Astrocyte (in vitro differentiated cells and primary cell): ENCODE measurements around the gene LRMDA. TPM values are rescaled to one million over a fixed set of nuclear protein-coding genes. Genes with fewer than 3 reads are reported as not detected.

Experiments
- DNase-seq: peaks from one replicate; pipeline ENCODE4 v3.0.0-alpha.2; 2010; ENCODE audit warnings: low read depth
- FAIRE-seq: peaks from 2 replicates; lab custom pipeline; 2011; peaks lifted over from hg19 to GRCh38; lab: Jason Lieb, UNC
- H2AFZ ChIP-seq: 2 replicates; pipeline ENCODE4 v1.6.0; 2012; ENCODE audit warnings: low read depth, low read length, inconsistent platforms
- H3K27ac ChIP-seq: 2 replicates; pipeline ENCODE4 v1.5.1; 2011; ENCODE audit warnings: low read depth, low read length, inconsistent platforms
- H3K27me3 ChIP-seq: 2 replicates; pipeline ENCODE4 v1.6.0; 2011; ENCODE audit warnings: low read length, inconsistent platforms; ENCODE audit not compliant: insufficient read depth
- H3K36me3 ChIP-seq: 2 replicates; pipeline ENCODE4 v1.5.1; 2011; ENCODE audit warnings: low read length, inconsistent platforms; ENCODE audit not compliant: insufficient read depth
- H3K4me1 ChIP-seq: 2 replicates; pipeline ENCODE4 v1.5.1; 2011; ENCODE audit warnings: low read length, inconsistent platforms; ENCODE audit not compliant: insufficient read depth
- H3K4me2 ChIP-seq: 2 replicates; pipeline ENCODE4 v1.6.0; 2012; ENCODE audit warnings: low read length, inconsistent platforms
- H3K4me3 ChIP-seq: 2 replicates; pipeline ENCODE4 v1.5.1; 2011; ENCODE audit warnings: low read depth, mild to moderate bottlenecking, low read length, inconsistent platforms; ENCODE audit not compliant: insufficient read depth
- H3K79me2 ChIP-seq: 2 replicates; pipeline ENCODE4 v1.6.0; 2012; ENCODE audit warnings: mild to moderate bottlenecking, low read length, inconsistent platforms; ENCODE audit not compliant: insufficient read depth
- H3K9ac ChIP-seq: 2 replicates; pipeline ENCODE4 v1.6.0; 2012; ENCODE audit warnings: mild to moderate bottlenecking, low read length, inconsistent platforms
- H3K9me3 ChIP-seq: 2 replicates; pipeline ENCODE4 v1.5.1; 2012; ENCODE audit warnings: low read depth, mild to moderate bottlenecking, low read length, inconsistent platforms; ENCODE audit not compliant: insufficient read depth
- H4K20me1 ChIP-seq: 2 replicates; pipeline ENCODE4 v1.6.0; 2012; ENCODE audit warnings: low read length, inconsistent platforms; ENCODE audit not compliant: insufficient read depth
- H3K27ac Mint-ChIP-seq: one replicate; pipeline ENCODE4 v1.8.0; 2021; ENCODE audit warnings: mild to moderate bottlenecking, mixed read lengths; ENCODE audit not compliant: unreplicated experiment
- H3K27me3 Mint-ChIP-seq: one replicate; pipeline ENCODE4 v1.8.0; 2021; ENCODE audit warnings: low read depth, mixed read lengths; ENCODE audit not compliant: unreplicated experiment
- H3K36me3 Mint-ChIP-seq: one replicate; pipeline ENCODE4 v1.8.0; 2021; ENCODE audit warnings: low read depth, mixed read lengths; ENCODE audit not compliant: unreplicated experiment
- H3K4me1 Mint-ChIP-seq: one replicate; pipeline ENCODE4 v1.8.0; 2021; ENCODE audit warnings: low read depth, mixed read lengths; ENCODE audit not compliant: unreplicated experiment
- H3K4me3 Mint-ChIP-seq: one replicate; pipeline ENCODE4 v1.8.0; 2021; ENCODE audit warnings: mild to moderate bottlenecking, moderate library complexity, mixed read lengths; ENCODE audit not compliant: unreplicated experiment
- H3K9me3 Mint-ChIP-seq: one replicate; pipeline ENCODE4 v1.8.0; 2021; ENCODE audit warnings: mild to moderate bottlenecking, mixed read lengths; ENCODE audit not compliant: unreplicated experiment
- CTCF ChIP-seq: IDR thresholded peaks from 2 replicates; pipeline ENCODE4 v1.5.1; 2011; ENCODE audit warnings: low read depth, mild to moderate bottlenecking, inconsistent platforms, low read length, moderate library complexity; ENCODE audit not compliant: insufficient read depth
- EZH2 ChIP-seq: IDR thresholded peaks from 2 replicates; pipeline ENCODE4 v1.6.1; 2012; ENCODE audit warnings: mild to moderate bottlenecking, low read length, inconsistent platforms; ENCODE audit not compliant: insufficient read depth
- total RNA-seq: library from RNA; stranded (reverse); gene quantifications from 2 replicates; pipeline ENCODE4 v1.2.1, GENCODE V29; 2021

Gene LRMDA
- total RNA-seq, 1 donor from 2014 or later: 2.7 TPM

GRCh38 chr10:76037531-76038155, 606.2 kb downstream of the LRMDA start:
- no peaks in the 10 kb centered on the region for H3K27me3 ChIP-seq
- no peaks in the 10 kb centered on the region for H3K36me3 ChIP-seq
- no peak overlapping the region for H3K4me3 ChIP-seq
- FAIRE-seq (peak; percentile 5), DNase-seq (no peak)
- no peaks in the 10 kb centered on the region for H3K79me2 ChIP-seq
- H3K4me1 Mint-ChIP-seq: peaks cover 14% of the 10 kb centered on the region
- H4K20me1 ChIP-seq: no peaks in the 10 kb centered on the region
- peaks cover 15% of the 10 kb centered on the region for H3K4me1 ChIP-seq
- H3K27me3 Mint-ChIP-seq: peaks cover 3% of the 10 kb centered on the region
- H3K4me3 Mint-ChIP-seq: no peak overlapping the region
- no peak for TF ChIP-seq EZH2
- H3K36me3 Mint-ChIP-seq: peaks cover 3% of the 10 kb centered on the region
- no peak overlapping the region for H3K9ac ChIP-seq
- no peak overlapping the region for H3K27ac ChIP-seq
- peak overlapping the region; percentile 69 for H3K27ac Mint-ChIP-seq
- no peak overlapping the region for H2AFZ ChIP-seq
- peaks cover 12% of the 10 kb centered on the region for H3K9me3 Mint-ChIP-seq
- no peak overlapping the region for H3K4me2 ChIP-seq
- H3K9me3 ChIP-seq: no peaks in the 10 kb centered on the region

- DNase-seq (no peak), FAIRE-seq (no peak)
- Mint-ChIP-seq H3K4me1 (peaks cover 13% of the 10 kb centered on the region), H3K27ac (no peak overlapping the region), H3K27me3 (peaks cover 3% of the 10 kb centered on the region), H3K36me3 (peaks cover 3% of the 10 kb centered on the region), H3K4me3 (no peak overlapping the region), H3K9me3 (peaks cover 12% of the 10 kb centered on the region)
- no peak overlapping the region for H3K27ac ChIP-seq
- H3K4me1 ChIP-seq: peaks cover 14% of the 10 kb centered on the region
- no peaks in the 10 kb centered on the region for H4K20me1 ChIP-seq
- H2AFZ ChIP-seq: no peak overlapping the region
- no peak overlapping the region for H3K4me3 ChIP-seq
- no peak for TF ChIP-seq EZH2
- TF ChIP-seq CTCF: no peak
- H3K36me3 ChIP-seq: no peaks in the 10 kb centered on the region
- H3K4me2 ChIP-seq: no peak overlapping the region
- no peak overlapping the region for H3K9ac ChIP-seq
- no peaks in the 10 kb centered on the region for H3K9me3 ChIP-seq
- H3K27me3 ChIP-seq: no peaks in the 10 kb centered on the region
- H3K79me2 ChIP-seq: no peaks in the 10 kb centered on the region
Measured at GRCh38 chr10:76038696-76039095, 607.3 kb downstream of the LRMDA start.

- no peak overlapping the region for H3K27ac ChIP-seq
- no peak overlapping the region for H3K4me3 ChIP-seq
- H4K20me1 ChIP-seq: no peaks in the 10 kb centered on the region
- H3K36me3 ChIP-seq: no peaks in the 10 kb centered on the region
- Mint-ChIP-seq H3K4me1 (peaks cover 11% of the 10 kb centered on the region), H3K27me3 (peaks cover 12% of the 10 kb centered on the region), H3K27ac (no peak overlapping the region), H3K9me3 (peaks cover 12% of the 10 kb centered on the region), H3K4me3 (peak overlapping the region; percentile 16), H3K36me3 (peaks cover 3% of the 10 kb centered on the region)
- DNase-seq (no peak), FAIRE-seq (no peak)
- no peaks in the 10 kb centered on the region for H3K9me3 ChIP-seq
- H3K27me3 ChIP-seq: no peaks in the 10 kb centered on the region
- TF ChIP-seq CTCF (no peak), EZH2 (no peak)
- no peak overlapping the region for H2AFZ ChIP-seq
- H3K4me1 ChIP-seq: peaks cover 3% of the 10 kb centered on the region
- H3K79me2 ChIP-seq: no peaks in the 10 kb centered on the region
- no peak overlapping the region for H3K9ac ChIP-seq
- H3K4me2 ChIP-seq: no peak overlapping the region
Measured at GRCh38 chr10:76040107-76040829, 608.8 kb downstream of the LRMDA start.
